LoVo (cell line): ENCODE data around the gene PLBD1.

Experiments used
- DNase-seq: peaks from one replicate; pipeline ENCODE4 v3.0.0-alpha.2; 2016; ENCODE audit warnings: low spot score

The PLBD1 gene

DNA sequence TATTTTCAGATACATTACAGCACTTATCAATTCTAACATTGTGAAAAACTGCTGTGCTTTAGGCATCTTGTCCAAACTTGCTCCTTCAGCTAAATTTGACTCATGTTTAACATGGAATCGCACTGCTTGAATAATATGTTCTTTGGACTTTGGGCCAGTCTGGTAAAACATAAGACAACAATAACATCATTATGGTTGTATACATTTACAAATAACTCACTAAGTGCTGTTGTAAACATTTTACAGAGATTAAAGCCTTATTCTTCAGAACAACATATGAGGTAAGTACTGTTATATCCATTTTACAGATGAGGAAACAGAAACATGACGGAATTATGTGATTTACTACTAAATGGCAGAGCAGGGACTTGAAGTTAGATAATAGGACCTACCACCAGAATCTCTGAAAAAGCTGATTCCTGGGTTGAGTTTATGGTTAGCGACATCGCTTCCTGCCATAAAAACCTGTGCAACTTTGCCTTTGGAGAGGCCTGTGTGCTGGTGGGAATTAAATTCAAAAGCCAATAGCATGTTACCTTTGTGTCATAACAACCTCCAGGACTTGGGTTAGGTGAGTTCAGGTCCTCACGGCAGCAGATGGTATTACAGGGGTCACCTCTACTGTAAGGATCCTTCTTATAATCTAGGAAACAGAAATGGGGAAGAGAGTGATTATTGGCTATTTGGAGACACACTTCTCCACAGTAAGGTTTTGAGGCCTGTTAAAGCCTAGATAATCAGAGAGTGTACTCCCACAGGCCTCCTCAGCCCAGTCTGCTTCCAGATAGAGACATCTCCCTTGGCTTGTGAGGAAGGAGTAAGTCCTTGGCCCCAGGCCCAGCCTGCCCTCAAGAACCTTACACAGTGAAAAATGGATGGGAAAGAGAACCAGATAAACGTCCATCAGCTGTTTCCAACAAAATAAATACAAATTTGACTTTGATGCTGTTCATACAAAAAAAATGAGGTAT is 61.8 kb downstream of the PLBD1 start:
- no peak for DNase-seq

DNA sequence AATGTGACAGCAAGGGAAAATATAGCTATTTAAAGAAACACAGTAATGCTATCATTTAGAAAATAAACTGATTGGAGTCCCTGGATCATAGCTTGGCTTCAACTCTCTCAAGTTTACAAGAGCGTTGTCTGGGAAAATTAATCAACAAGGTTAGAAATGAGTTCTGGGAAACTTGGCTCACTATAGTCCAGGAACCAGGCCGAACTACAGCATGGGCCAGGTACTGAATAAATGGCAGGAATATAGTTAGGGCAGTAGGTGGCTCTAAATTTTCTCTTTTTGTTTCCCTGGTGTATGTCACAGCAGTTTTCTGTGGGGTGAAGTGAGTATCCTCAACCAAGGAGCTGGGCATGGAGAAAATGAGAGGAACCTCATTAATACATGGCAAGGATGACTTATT is 72.4 kb downstream of the PLBD1 start:
- no peak for DNase-seq

DNA sequence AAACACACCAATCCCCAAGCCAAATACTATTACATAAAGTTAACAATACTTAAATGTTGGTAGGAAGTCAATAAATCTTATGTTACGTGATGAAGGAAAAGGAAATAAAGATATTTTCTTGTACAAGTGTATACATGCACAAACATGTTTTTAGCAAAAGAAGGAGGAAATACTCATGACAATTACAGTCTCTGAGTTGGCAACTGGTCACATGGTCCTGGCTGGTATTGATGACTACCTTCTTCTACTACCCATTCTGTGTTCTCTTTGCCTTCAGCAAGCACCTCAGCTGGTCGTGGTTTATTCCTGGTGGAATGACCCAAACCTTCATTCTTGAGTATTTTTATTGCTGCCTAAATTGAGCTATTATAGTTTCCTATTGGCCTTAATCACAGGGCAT is 84.8 kb downstream of the PLBD1 start:
- no peak for DNase-seq

DNA sequence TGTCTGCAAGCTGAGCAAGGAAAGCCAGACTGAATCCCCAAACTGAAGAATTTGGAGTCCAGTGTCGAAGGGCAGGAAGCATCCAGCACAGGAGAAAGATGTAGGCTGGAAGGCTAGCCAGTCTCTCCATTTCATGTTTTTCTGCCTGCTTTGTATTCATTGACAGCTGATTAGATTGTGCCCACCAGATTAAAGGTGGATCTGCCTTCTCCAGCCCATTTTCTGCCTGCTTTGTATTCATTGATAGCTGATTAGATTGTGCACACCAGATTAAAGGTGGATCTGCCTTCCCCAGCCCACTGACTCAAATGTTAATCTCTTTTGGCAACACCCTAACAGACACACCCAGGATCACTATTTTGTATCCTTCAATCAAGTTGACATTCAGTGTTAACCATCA is 85.3 kb downstream of the PLBD1 start:
- DNase-seq = no peak

DNA sequence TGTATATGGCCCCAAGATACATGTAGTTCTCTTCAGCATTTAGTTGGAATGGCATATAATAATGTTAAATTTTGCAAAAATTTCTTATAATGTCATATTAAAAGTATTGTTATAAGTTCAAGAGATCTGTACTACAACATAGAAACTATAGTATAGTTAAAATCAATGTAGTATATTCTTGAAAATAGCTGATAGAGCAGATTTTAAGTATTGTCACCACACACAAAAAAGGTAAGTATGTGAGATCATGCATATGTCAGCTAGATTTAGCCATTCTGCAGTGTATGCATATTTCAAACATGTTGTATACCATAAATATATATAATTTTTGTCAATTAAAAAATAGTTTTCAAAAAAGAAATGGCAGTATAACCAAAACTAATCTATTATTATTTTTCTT is 86.5 kb downstream of the PLBD1 start:
- DNase-seq = no peak

DNA sequence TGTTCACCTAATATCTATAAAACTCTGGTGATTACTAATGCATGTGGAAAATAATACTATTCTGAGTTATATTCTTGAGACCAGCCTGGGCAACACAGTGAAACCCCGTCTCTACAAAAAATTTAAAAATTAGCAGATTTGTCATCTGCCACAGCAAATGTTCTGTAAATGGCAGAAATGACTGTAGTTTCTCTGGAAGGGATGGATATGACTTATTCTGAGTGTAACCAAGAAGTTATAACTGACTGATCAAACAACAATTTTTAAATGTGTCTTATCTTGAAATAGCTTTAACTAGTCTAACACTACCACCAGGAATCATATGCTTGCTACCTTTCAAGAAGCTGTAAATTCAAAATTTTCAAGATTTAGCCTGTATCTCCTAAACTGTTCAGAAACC is 88.7 kb downstream of the PLBD1 start:
- DNase-seq = no peak

DNA sequence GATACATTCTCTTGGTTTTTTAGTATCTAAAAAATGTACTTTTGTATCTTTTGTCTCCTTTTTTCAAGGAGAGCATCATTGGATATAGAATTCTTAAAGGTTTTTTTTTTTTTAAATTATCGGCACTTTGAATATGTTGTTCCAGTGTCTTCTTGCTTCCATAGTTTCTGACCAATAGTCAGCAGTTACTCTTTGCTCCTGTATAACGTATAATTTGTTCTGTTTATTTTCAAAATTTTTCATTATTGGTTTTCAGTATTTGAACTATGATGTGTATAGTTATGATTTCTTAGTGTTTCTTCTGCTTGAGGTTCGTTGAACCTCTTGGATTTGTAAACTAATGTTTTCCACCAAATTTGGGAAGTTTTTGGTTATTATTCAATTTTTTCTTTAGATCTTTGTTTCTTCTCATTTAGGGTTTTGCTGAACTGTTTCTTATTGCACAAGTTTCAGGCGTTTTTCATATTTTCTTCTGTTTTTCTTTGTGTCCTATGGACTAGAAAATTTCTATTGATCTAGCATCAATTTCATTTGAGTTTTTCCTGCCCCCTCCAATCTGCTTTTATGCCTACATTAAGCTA is 93.9 kb downstream of the PLBD1 start:
- peak; percentile 29 for DNase-seq

DNA sequence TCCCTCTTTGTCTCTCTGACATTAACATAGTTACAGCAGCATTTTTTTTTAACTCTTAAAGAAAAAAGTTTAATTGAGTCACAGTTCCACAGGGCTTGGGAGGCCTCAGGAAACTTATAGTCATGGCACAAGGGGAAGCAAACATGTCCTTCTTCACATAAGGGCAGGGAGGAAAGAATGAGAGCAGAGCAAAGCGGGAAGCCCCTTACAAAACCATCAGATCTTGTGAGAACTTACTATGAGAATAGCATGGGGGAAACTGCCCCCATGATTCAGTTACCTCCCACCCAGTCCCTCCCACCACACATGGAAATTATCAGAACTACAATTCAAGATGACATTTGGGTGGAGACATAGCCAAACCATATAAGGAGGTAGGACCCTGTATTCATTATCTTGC is 96.2 kb downstream of the PLBD1 start:
- DNase-seq = no peak

DNA sequence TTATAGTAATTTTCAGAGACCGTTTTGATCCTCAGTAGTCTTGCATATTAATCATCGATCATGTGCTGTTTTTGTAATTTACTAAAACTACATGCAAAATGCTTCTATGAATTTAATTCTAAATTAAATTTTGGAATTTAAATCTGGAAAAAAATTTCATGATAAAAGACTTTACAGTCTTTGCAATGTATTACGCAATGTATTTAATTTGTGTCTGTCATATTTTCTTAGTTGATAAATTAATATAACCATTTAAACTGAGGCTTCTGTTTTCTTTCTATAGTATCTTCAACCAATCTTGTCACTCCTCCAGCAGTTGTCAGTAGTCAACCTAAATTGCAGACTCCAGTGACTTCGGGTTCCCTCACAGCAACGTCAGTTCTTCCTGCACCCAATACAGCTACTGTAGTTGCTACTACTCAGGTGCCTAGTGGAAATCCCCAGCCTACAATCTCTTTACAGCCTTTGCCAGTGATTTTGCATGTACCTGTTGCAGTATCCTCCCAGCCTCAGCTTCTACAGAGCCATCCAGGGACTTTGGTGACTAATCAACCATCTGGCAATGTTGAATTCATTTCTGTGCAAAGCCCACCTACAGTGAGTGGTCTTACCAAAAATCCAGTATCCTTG is 107.4 kb downstream of the PLBD1 start:
- DNase-seq = no peak

DNA sequence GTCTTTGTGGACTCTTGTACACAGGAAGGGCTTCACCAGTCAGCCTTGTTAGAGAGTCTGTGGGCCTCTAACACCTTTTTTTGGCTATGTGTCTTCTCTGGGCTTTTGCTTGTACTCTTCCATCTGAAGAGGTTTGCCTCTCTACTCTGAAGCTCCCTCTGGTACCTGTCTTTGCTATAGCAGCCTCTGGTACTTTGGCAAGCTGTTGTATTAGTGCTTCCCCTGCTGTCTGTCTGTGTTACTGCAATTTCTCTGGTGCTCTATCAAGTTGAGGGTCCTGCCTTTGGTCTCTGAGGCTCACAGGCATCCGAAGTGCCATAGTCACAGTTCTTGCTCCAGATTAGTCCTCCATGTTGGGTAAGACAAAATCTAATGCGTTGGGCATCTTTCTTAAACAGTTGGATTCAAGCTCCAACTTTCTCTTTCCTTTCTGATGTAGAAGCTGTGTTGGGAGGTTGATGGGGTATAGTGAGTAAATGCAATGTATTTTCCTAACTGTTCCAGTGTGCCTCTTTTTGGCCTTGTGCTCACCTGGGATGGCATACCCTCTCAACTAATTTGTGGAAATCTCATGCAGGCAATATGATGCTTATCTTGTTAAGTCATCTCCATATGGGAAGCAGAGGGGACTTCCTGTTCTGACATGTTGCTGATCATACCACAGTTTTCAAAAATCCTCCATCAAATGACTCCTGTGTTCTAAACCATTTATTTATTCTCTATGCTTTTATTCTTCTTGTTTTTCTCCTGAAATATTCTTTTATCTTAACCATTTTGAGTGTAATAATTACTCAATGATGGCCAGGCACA is 113.4 kb downstream of the PLBD1 start:
- peak; percentile 22 for DNase-seq
